ENCODE data around the gene POLN. TPM values are rescaled to one million over a fixed set of nuclear protein-coding genes. Genes with fewer than 3 reads are reported as not detected.

POLN gene
- total and polyA plus RNA-seq, 2 experiments from 2014 or later = 1.8 to 4.0 TPM

- Histone ChIP-seq H3K4me1 (ENCODE audit: insufficient read depth) (no peaks in the 10 kb centered on the region), H3K27me3 (ENCODE audit: insufficient read depth) (peaks cover 85% of the 10 kb centered on the region), H2AFZ (no peak overlapping the region; the same call in 1 of the 2 replicates), H3K79me2 (replicated peaks; ENCODE audit: insufficient read depth) (no peaks in the 10 kb centered on the region), H3K4me2 (peak overlapping the region; percentile 92), H3K36me3 (ENCODE audit: insufficient read depth) (no peaks in the 10 kb centered on the region; the same call in 1 of the 2 replicates), H4K20me1 (replicated peaks; ENCODE audit: insufficient read depth) (no peaks in the 10 kb centered on the region; the same call in 1 of the 2 replicates), H3K4me3 (peak overlapping the region; percentile 75), H3K9me2 (ENCODE audit: insufficient read depth) (no peaks in the 10 kb centered on the region), H3K27ac (ENCODE audit: low read depth) (no peak overlapping the region), H3F3A (replicated peaks; ENCODE audit: low read depth) (no peaks in the 10 kb centered on the region)
- H3K36me3 Mint-ChIP-seq (ENCODE audit: low read depth) = peaks cover 3% of the 10 kb centered on the region; the same call in 1 of the 3 replicates
- H3K27ac Mint-ChIP-seq = no peak overlapping the region
- H3K4me3 Mint-ChIP-seq = peak overlapping the region; percentile 79
- TF ChIP-seq REST (IDR thresholded peaks at IDR 0.05; ENCODE audit: unreplicated experiment) (no peak), EZH2 (IDR thresholded peaks at IDR 0.05; ENCODE audit: low read depth, unreplicated experiment) (peak; percentile 9)
- H3K9me3 Mint-ChIP-seq = peaks cover 3% of the 10 kb centered on the region; the same call in 2 of the 3 replicates
- H3K27me3 Mint-ChIP-seq (ENCODE audit: insufficient read depth, low read depth, poor library complexity) = peaks cover 26% of the 10 kb centered on the region
- peak; percentile 13 for ATAC-seq
- no peak for DNase-seq (ENCODE audit: low spot score)
- peaks cover 2% of the 10 kb centered on the region; the same call in 1 of the 3 replicates for H3K4me1 Mint-ChIP-seq
Observed at GRCh38 chr4:2042204-2042946, 199.5 kb downstream of the POLN start.

- peaks cover 3% of the 10 kb centered on the region; the same call in 1 of the 3 replicates for H3K36me3 Mint-ChIP-seq (ENCODE audit: low read depth)
- Histone ChIP-seq H3K9me2 (ENCODE audit: insufficient read depth) (no peaks in the 10 kb centered on the region), H3K4me3 (peak overlapping the region; percentile 75), H3F3A (replicated peaks; ENCODE audit: low read depth) (no peaks in the 10 kb centered on the region), H3K27ac (ENCODE audit: low read depth) (no peak overlapping the region), H3K36me3 (ENCODE audit: insufficient read depth) (no peaks in the 10 kb centered on the region; the same call in 1 of the 2 replicates), H3K27me3 (ENCODE audit: insufficient read depth) (peaks cover 85% of the 10 kb centered on the region), H3K4me1 (ENCODE audit: insufficient read depth) (no peaks in the 10 kb centered on the region), H2AFZ (peak overlapping the region; percentile 93), H4K20me1 (replicated peaks; ENCODE audit: insufficient read depth) (no peaks in the 10 kb centered on the region; the same call in 1 of the 2 replicates), H3K4me2 (peak overlapping the region; percentile 92), H3K79me2 (replicated peaks; ENCODE audit: insufficient read depth) (no peaks in the 10 kb centered on the region)
- peaks cover 3% of the 10 kb centered on the region; the same call in 2 of the 3 replicates for H3K9me3 Mint-ChIP-seq
- H3K27me3 Mint-ChIP-seq (ENCODE audit: insufficient read depth, low read depth, poor library complexity) = peaks cover 30% of the 10 kb centered on the region
- H3K4me3 Mint-ChIP-seq = peak overlapping the region; percentile 79
- DNase-seq (ENCODE audit: low spot score) = peak; percentile 97
- H3K4me1 Mint-ChIP-seq = peaks cover 2% of the 10 kb centered on the region; the same call in 1 of the 3 replicates
- ATAC-seq = peak; percentile 78
- H3K27ac Mint-ChIP-seq = no peak overlapping the region
- no peak for TF ChIP-seq REST (IDR thresholded peaks at IDR 0.05; ENCODE audit: unreplicated experiment)
- no peak for TF ChIP-seq ZNF462 (CRISPR knock-in tag; IDR thresholded peaks at IDR 0.05)
Observed at GRCh38 chr4:2041239-2042130, 200.4 kb downstream of the POLN start.
